Keratinocyte (primary cell): ENCODE data around the gene BTG4.

ENCODE experiments used
- EZH2 ChIP-seq: IDR thresholded peaks from one replicate; pipeline ENCODE4 v1.6.1; 2012; ENCODE audit warnings: inconsistent platforms, mild to moderate bottlenecking, low read length, moderate library complexity
- TF ChIP-seq, protein P1 (sequence below), 3 experiments: IDR thresholded peaks in 1 of 3; conservative IDR thresholded peaks in 1 of 3; optimal IDR thresholded peaks in 1 of 3; 2 replicates in 2 of 3; 3 replicates in 1 of 3; pipeline versions ENCODE3 to v1.5.1; 2011; ENCODE audit warnings: low read length in 3 of 3, mild to moderate bottlenecking in 3 of 3, moderate library complexity in 2 of 3, control low read depth in 1 of 3, inconsistent platforms in 1 of 3; ENCODE audit not compliant: insufficient read depth in 2 of 3; ENCODE audit errors: extremely low read depth in 1 of 3

DNA sequence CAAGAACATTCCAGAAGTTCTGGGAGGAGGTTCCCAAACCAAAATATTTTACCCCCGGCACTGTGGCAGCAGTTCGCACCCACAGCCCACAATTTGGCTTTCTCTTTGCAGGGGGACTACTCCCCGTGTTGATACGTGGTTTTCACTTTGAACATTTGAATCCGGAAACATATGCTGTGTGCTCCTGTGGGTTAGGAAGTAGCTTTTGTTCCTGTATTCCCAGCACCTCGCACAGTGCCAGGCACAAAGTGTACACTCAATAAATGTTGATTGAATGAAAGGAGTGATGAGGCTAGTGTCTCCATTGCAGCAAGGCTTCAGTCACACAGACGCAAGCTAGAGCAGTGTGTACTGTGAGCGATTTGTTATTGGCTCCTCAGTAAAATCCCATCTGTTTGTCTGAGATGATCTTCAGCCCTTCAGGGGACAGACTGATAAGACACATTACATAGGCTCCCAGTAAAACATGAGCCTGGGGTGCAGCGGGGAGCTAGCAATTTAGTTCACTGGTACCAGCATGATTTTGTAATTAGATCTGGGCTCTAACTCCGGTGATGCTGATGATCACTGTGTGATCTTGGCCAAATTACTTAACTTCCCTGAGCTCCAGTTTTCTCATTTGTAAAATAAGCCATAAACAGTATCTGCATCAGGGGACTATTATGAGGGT is 30.6 kb upstream of the BTG4 start:
- TF ChIP-seq, protein P1, sequence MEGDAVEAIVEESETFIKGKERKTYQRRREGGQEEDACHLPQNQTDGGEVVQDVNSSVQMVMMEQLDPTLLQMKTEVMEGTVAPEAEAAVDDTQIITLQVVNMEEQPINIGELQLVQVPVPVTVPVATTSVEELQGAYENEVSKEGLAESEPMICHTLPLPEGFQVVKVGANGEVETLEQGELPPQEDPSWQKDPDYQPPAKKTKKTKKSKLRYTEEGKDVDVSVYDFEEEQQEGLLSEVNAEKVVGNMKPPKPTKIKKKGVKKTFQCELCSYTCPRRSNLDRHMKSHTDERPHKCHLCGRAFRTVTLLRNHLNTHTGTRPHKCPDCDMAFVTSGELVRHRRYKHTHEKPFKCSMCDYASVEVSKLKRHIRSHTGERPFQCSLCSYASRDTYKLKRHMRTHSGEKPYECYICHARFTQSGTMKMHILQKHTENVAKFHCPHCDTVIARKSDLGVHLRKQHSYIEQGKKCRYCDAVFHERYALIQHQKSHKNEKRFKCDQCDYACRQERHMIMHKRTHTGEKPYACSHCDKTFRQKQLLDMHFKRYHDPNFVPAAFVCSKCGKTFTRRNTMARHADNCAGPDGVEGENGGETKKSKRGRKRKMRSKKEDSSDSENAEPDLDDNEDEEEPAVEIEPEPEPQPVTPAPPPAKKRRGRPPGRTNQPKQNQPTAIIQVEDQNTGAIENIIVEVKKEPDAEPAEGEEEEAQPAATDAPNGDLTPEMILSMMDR (optimal IDR thresholded peaks at IDR 0.05 in 1 of 3, IDR thresholded peaks at IDR 0.05 in 1 of 3, conservative IDR thresholded peaks at IDR 0.05 in 1 of 3; ENCODE audit: extremely low read depth in 1 of 3, insufficient read depth in 2 of 3, low read length in 3 of 3): no peak
- no peak for TF ChIP-seq EZH2
